Activated CD4-positive, alpha-beta T cell treated with anti-CD3 and anti-CD28 coated beads, Interleukin-2, amount 50 U/mL, for 48 hours (primary cell): ENCODE data around the gene FHDC1.

Experiments
- DNase-seq, 2 experiments: peaks; one replicate each; pipeline ENCODE4 v3.0.0-alpha.2; 2020

Gene FHDC1

GRCh38 chr4:152961014-152961772 lies 25.1 kb downstream of the FHDC1 start:
- no peak for DNase-seq

GRCh38 chr4:152961773-152962115 lies 25.6 kb downstream of the FHDC1 start:
- no peak for DNase-seq

- no peak for DNase-seq
Observed at GRCh38 chr4:152962150-152962549, 26.0 kb downstream of the FHDC1 start.

DNA sequence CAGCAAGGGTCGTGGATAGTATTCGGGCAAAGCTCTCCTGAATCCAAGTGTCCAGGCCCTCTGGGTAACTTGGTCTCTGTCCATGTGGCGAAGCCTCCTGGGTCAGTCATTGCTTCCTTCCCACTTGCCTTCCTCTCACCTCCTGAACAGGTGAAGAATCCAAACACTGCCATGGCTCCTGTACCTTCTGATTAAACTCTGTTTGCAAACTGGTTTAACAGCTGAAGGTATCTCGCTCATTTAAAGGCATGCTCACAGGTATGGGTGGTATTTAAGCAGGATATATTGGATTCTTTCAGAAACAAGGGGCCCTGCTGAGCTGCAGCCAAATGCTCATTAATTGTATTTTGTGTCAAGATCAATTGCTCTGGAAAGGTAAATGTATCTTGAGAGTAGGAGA lies 28.2 kb downstream of the FHDC1 start:
- no peak for DNase-seq

DNA sequence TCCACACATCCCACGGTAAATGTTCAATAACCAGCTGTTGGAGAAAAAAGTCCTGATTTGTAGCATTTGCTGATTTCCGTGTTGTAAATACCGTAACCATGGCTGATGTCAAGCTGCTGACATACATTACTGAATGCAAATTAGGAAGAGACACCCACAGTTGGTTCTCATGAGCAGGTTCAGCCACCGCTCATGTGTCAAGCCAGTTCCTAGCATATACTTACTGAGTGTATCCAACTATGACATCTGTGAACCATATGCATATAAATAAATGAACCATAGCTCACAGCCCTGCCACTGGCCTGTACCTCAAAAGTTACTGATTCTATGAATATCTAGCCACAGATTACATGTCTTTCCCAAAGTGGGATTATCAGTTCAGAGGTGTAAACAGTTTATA lies 29.5 kb downstream of the FHDC1 start:
- DNase-seq = no peak

DNA sequence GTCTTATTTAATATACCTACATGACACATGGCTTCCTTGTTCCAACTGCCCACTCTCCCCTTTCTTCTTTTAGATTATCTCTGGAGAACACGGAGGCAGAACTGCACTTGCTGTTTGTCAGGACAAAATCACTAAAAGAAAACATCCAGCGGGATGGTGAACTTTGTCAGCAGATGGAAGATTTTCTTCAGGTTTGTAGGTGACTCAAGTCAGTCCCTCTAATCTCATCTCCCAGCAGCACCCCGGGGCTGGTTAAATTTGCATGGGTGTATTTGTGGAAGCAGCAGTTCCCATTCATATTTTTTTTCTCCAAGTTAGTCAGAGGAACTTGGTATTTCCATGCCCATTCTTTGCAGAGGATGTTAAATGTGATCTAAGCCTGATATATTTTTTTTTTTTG lies 31.8 kb downstream of the FHDC1 start:
- DNase-seq = no peak

DNA sequence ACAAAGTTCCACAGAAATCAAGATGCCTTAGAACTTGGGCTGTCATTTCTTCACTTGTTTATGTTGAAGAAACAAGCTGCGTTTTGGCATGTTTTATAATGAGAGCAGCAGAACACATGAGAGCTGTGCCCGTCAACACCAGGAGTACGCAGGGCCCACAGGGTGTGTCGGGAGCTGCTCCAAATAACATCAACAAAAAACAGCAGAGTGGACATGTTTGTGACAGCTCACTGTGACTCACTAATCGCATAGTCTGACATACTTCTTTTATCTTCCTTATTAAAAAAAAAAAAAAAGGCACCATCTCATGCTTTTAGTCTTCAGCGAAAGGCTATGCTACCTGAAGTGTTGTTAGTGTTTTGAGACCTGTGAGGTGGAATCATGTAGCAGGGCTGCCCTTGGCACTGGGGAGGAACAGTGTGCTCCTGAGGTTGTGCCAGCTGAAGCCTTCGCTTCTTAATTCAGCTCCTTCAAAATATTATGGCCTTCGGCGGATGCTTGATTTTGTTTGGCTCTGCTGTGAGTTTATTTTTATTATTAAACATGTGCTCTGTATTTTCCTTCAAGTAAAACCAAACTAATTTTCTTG lies 32.8 kb downstream of the FHDC1 start:
- no peak for DNase-seq

GRCh38 chr4:152970102-152970820 lies 34.1 kb downstream of the FHDC1 start:
- no peak for DNase-seq

DNA sequence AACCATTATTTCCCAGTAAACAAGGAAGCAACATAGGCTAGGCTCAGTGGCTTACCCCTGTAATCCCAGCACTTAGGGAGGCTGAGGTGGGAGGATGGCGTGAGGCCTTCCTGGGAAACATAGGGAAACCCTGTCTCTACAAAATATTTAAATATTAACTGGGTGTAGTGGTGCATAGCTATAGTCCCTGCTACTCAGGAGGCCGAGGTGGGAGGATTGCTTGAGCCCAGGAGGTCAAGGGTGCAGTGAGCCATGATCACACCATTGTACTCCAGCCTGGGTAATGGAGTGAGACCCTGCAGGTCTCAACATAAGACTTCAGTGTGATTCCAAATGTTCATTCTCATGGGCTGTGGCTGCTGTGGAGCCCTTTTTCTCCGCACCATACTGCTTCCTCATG lies 34.9 kb downstream of the FHDC1 start:
- no peak for DNase-seq

DNA sequence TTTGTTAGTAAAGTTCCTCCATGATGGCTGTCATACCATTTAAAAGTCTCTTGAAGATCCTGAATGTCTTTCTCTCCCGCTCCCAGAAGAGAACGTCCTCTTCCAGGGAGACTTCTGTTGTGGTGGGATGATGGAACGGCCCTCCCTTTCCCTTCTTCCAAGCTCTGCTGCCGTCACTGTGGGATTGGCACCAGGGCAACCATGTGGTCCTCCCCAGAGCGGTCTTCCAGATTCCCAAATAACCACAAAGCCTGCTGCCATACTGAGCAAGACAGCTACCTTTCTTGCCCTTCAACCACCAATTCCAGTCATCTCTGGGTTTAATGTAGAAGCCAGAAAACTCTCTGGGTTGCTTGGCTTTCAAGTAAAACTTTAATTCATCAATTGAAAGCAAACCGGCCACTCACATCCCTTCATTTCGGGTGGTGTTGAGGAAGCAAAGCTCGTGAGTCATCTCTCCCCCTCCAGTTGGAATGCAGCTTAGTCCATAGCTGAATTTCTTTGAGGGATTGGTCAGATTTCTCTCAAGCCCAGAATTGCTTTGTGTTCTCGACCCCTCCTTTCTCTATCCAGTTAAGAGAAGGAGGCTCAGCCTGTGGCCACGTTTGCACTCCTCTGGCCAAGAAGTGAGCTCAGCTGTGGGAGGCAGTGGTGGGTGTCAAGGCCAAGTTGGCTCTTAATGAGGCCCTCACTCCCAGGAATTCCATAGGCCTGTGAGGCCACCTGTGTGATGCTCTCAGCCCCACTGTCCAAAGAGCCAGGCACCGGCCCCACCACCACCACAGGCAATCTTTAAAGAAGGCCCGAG lies 36.9 kb downstream of the FHDC1 start:
- DNase-seq = no peak

GRCh38 chr4:152973629-152974467 lies 37.7 kb downstream of the FHDC1 start:
- no peak for DNase-seq

DNA sequence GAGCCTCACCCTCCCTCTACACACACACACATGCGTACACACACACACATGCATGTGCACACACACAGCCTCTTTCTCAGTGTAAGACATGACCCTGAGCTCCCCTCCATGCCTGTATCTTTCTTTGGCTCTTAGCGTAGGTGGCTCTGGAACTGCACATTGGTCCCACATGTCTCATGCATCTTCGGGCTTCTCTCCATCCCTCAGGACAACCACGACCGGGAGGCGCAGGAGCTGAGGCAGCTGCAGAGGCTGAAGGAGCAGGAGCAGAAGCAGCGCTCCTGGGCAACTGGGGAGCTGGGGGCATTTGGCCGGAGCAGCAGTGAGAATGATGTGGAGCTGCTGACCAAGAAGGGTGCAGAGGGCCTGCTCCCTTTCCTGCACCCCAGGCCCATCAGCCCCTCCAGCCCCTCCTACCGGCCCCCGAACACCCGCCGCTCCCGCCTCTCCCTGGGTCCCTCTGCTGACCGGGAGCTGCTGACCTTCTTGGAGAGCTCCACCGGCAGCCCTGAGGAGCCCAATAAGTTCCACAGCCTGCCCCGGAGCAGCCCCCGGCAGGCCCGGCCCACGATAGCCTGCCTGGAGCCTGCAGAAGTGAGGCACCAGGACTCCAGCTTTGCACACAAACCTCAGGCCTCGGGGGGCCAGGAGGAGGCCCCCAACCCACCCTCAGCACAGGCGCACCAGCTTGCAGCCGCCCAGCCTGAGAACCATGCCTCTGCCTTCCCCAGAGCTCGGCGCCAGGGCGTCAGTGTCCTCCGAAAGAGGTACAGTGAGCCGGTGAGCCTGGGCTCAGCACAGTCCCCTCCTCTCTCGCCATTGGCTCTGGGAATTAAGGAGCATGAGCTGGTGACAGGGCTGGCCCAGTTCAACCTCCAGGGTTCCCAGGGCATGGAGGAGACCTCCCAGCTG lies 38.6 kb downstream of the FHDC1 start:
- DNase-seq = no peak

GRCh38 chr4:152975380-152976211 lies 39.5 kb downstream of the FHDC1 start:
- DNase-seq = no peak

DNA sequence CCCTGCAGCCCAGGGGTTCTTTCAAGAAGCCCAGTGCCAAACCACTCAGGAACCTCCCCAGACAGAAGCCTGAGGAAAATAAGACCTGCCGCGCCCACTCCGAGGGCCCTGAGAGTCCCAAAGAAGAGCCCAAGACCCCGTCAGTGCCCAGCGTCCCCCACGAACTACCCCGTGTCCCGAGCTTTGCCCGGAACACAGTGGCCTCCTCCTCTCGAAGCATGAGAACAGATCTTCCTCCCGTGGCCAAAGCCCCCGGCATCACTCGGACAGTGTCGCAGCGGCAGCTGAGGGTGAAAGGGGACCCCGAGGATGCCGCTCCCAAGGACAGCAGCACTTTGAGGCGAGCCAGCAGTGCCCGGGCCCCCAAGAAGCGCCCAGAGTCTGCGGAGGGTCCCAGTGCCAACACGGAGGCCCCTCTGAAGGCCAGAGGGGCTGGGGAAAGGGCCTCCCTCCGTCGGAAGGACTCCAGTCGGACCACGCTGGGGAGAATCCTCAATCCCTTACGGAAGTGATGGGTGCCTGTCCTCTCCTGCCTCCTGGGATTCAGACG lies 40.2 kb downstream of the FHDC1 start:
- DNase-seq = no peak

DNA sequence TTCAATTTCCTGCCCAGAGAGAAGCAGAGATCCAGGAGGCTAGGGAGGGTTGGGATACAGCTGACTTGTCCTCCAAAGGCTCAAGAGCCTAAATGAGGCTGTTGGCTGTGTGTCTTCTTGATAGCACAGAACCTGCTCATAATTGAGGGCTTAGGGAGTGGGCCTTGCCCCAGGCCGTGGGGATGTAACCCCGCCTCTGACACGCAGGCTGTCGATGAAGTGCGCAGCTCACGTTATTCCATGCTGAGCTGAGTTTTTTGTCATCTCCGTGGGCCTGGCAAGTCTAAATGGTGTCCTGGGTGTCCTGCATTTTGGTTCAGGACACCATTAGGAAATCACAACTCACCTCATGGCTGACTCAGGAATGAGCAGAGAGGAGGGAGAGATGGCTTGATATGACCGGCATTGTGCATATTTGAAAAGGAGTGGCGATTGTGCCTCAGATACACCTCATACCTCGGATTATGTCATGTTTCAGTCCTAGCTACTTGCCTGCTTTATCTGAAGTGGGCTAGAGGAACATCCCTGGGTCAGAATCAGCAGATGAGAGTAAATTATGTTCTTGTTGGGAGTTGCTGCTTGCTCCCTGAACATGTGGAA lies 43.7 kb downstream of the FHDC1 start:
- no peak for DNase-seq

GRCh38 chr4:152981278-152981677 lies 45.2 kb downstream of the FHDC1 start:
- no peak for DNase-seq

GRCh38 chr4:152981842-152982241 lies 45.7 kb downstream of the FHDC1 start:
- DNase-seq = no peak

GRCh38 chr4:152983221-152983620 lies 47.1 kb downstream of the FHDC1 start:
- DNase-seq = no peak

DNA sequence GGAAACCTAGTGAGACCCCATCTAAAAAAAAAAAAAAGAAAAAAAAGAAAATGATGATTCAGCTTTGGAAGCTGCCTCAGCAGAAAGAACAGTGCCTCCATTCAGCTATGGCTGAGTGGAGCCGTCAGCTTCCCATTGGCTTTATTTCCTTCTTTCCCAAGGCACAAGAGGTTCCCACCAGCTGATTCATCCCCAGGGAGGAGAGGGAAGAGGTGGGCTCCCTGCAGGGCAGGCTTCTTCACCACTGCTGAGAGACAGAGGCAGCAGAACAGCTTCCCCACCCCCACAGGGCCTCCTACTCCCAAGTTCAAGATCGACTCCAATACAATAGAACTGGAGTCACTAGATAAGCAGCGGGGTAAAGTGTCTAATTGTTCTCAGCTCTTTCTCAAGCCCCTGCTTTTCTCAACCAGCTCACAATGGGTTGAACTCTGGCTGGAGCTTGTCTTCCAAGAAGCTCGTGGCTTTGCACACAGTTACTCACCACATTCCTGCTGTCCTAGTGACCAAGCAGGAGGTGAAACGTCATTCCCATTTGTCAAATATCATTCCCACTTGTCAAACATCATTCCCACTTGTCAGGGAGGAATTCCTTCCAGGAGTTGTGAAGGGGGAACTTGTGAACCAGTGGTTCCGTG lies 47.8 kb downstream of the FHDC1 start:
- DNase-seq = no peak
